KMS-11 (cell line): ENCODE measurements around the gene OR2G3.

Experiments used
- H2AFZ ChIP-seq: fragments of 200-600 bp; sonication (generic); 2 replicates; pipeline ENCODE4 v1.6.1; 2016; ENCODE audit warnings: antibody characterized with exemption, mixed run types, low read depth
- H3K27ac ChIP-seq: fragments of 200-600 bp; sonication (generic); 2 replicates; pipeline ENCODE4 v1.6.1; 2016; ENCODE audit warnings: mild to moderate bottlenecking, mixed run types
- H3K27me3 ChIP-seq: fragments of 200-600 bp; sonication (generic); 2 replicates; pipeline ENCODE4 v1.6.1; 2017; ENCODE audit warnings: mild to moderate bottlenecking, low read depth, mixed run types, moderate library complexity; ENCODE audit not compliant: insufficient read depth
- H3K36me3 ChIP-seq: fragments of 200-600 bp; sonication (generic); 2 replicates; pipeline ENCODE4 v1.6.1; 2017; ENCODE audit warnings: mild to moderate bottlenecking, mixed run types; ENCODE audit not compliant: insufficient read depth
- H3K4me1 ChIP-seq: fragments of 200-600 bp; sonication (generic); 2 replicates; pipeline ENCODE4 v1.6.1; 2016; ENCODE audit warnings: mild to moderate bottlenecking, low read depth, mixed run types; ENCODE audit not compliant: poor library complexity, severe bottlenecking
- H3K4me2 ChIP-seq: fragments of 200-600 bp; sonication (generic); 2 replicates; pipeline ENCODE4 v1.7.0; 2016; ENCODE audit warnings: mild to moderate bottlenecking, mixed run types
- H3K4me3 ChIP-seq: fragments of 200-600 bp; sonication (generic); IDR thresholded peaks from 2 replicates; pipeline ENCODE4 v1.6.1; 2017; ENCODE audit warnings: low read depth, low read length, mixed read lengths; ENCODE audit not compliant: insufficient read depth
- H3K79me2 ChIP-seq: fragments of 200-600 bp; sonication (generic); 2 replicates; pipeline ENCODE4 v1.6.1; 2016; ENCODE audit warnings: low read depth, mixed run types; ENCODE audit not compliant: insufficient read depth
- H3K9ac ChIP-seq: fragments of 200-600 bp; sonication (generic); 2 replicates; pipeline ENCODE4 v1.6.1; 2016; ENCODE audit warnings: mild to moderate bottlenecking, mixed run types
- H4K20me1 ChIP-seq: fragments of 200-600 bp; sonication (generic); 2 replicates; pipeline ENCODE4 v1.6.1; 2016; ENCODE audit warnings: mild to moderate bottlenecking, mixed run types; ENCODE audit not compliant: insufficient read depth
- CTCF ChIP-seq: fragments of 200-600 bp; sonication (generic); conservative IDR thresholded peaks from 2 replicates; pipeline ENCODE4 v1.6.1; 2017; ENCODE audit warnings: low read depth, mild to moderate bottlenecking, antibody characterized with exemption, low read length, moderate library complexity, mixed read lengths

Gene OR2G3

GRCh38 chr1:247574236-247574635 lies 31.1 kb upstream of the OR2G3 start:
- Histone ChIP-seq H2AFZ (no peak overlapping the region), H3K4me2 (no peak overlapping the region), H3K27ac (no peak overlapping the region), H3K4me3 (no peak overlapping the region), H3K36me3 (no peaks in the 10 kb centered on the region), H3K27me3 (no peaks in the 10 kb centered on the region), H3K4me1 (no peaks in the 10 kb centered on the region), H4K20me1 (no peaks in the 10 kb centered on the region), H3K79me2 (no peaks in the 10 kb centered on the region), H3K9ac (no peak overlapping the region)
- TF ChIP-seq CTCF = no peak

DNA sequence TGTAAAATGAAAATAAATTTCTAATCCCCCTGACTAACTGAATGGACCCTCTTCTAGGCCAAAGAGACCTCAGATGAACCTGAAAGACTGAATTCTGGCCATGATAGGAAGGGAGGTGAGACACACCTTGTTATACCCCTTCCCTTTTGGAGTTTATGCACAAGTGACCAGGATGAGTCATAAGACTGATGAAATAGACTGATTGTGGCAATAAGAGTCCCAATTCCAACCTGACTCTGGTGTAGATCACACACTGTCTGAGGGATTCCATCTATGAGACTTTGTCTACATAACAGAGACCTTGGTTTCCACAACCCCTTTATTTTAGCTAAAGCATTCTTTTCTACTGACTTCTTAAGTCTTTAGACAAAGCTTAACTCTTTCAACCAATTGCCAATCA lies 30.7 kb upstream of the OR2G3 start:
- H4K20me1 ChIP-seq = no peaks in the 10 kb centered on the region
- no peaks in the 10 kb centered on the region for H3K79me2 ChIP-seq
- H3K27me3 ChIP-seq = no peaks in the 10 kb centered on the region
- H2AFZ ChIP-seq = no peak overlapping the region
- H3K36me3 ChIP-seq = no peaks in the 10 kb centered on the region
- no peak overlapping the region for H3K4me3 ChIP-seq
- no peak overlapping the region for H3K9ac ChIP-seq
- no peaks in the 10 kb centered on the region for H3K4me1 ChIP-seq
- TF ChIP-seq CTCF = no peak
- H3K4me2 ChIP-seq = no peak overlapping the region
- H3K27ac ChIP-seq = no peak overlapping the region

DNA sequence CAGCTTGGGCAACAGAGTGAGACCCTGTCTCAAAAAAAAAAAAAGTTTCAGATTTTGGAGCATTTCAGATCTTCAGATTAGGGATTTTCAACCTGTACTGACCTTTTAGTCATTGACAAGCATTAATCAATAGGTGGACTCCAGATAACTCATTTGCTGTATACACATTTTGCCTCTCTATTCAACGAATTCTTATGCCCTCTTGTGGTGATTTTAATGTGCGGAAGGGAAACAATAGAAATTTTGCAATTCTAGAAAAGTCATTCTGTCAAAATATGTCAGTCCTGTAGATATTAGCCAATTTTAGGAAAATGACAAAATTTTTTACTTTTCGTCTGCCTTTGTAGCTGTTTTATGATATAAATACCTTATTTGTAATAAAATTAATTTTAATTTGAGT lies 28.9 kb upstream of the OR2G3 start:
- H3K4me1 ChIP-seq = no peaks in the 10 kb centered on the region
- TF ChIP-seq CTCF = peak; percentile 44; the same call in 1 of the 2 replicates
- no peaks in the 10 kb centered on the region for H3K79me2 ChIP-seq
- H4K20me1 ChIP-seq = no peaks in the 10 kb centered on the region
- H3K27me3 ChIP-seq = no peaks in the 10 kb centered on the region
- H3K4me3 ChIP-seq = no peak overlapping the region
- no peak overlapping the region for H3K4me2 ChIP-seq
- no peaks in the 10 kb centered on the region for H3K36me3 ChIP-seq
- no peak overlapping the region for H3K9ac ChIP-seq
- H2AFZ ChIP-seq = no peak overlapping the region
- H3K27ac ChIP-seq = no peak overlapping the region

- no peaks in the 10 kb centered on the region for H3K27me3 ChIP-seq
- no peak overlapping the region for H3K4me2 ChIP-seq
- no peak for TF ChIP-seq CTCF
- no peaks in the 10 kb centered on the region for H3K79me2 ChIP-seq
- H3K4me1 ChIP-seq = no peaks in the 10 kb centered on the region
- H2AFZ ChIP-seq = no peak overlapping the region
- H4K20me1 ChIP-seq = no peaks in the 10 kb centered on the region
- H3K27ac ChIP-seq = no peak overlapping the region
- no peaks in the 10 kb centered on the region for H3K36me3 ChIP-seq
- no peak overlapping the region for H3K4me3 ChIP-seq
- no peak overlapping the region for H3K9ac ChIP-seq
These were observed 26.4 kb upstream of the OR2G3 start for GRCh38 chr1:247578946-247579460.
